ENCODE results near the gene TEX19.

TEX19 gene, protein sequence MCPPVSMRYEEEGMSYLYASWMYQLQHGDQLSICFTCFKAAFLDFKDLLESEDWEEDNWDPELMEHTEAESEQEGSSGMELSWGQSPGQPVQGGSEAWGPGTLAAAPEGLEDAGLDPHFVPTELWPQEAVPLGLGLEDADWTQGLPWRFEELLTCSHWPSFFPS

DNA sequence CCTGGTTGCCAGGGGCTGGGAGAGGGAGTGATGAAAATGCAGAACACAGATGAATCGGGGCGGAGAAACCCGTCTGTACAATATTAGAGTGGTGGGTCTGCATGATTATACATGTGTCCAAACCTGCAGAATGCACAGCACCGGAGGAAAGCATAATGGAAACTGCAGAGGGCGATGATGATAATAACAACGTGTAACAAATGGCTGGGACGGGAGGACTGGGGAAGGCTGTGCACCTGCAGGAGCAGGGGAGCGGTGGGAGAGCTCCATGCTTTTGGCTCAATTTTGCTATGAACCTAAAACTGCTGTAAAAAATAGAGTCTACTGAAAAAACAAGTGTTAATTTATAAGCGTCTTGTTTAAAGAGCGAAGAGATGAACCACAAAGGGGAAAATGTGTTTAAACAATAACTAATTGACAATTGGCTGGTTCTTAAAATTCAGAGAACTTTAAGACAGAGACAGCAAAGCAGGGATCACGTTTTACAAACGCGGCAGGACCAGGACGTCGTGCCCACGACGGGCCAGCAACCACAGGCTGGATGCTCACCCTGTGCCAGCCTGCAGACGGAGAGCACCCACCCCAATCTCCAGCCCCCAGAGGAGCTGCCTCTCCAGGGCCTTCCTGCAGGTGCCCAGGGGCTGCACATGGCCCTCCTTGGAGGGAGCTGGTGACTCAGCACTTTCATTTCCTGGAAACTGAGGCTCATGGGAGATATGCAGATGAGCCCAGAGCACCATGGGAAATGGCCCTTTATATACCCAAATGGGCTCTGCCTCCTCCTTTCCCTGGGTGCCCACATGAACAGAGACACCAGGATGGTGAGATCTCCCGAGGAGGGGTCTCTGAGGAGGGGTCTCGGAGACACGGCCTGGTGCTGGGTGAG, at the start of gene TEX19:
Gene TEX19 (plus strand): TSS at position 783 of the 886 bp plus-strand sequence. CDS start 2,904 bp downstream, outside the sequence.
- no peak for DNase-seq (ENCODE audit: low read depth in 3 of 3)

DNA sequence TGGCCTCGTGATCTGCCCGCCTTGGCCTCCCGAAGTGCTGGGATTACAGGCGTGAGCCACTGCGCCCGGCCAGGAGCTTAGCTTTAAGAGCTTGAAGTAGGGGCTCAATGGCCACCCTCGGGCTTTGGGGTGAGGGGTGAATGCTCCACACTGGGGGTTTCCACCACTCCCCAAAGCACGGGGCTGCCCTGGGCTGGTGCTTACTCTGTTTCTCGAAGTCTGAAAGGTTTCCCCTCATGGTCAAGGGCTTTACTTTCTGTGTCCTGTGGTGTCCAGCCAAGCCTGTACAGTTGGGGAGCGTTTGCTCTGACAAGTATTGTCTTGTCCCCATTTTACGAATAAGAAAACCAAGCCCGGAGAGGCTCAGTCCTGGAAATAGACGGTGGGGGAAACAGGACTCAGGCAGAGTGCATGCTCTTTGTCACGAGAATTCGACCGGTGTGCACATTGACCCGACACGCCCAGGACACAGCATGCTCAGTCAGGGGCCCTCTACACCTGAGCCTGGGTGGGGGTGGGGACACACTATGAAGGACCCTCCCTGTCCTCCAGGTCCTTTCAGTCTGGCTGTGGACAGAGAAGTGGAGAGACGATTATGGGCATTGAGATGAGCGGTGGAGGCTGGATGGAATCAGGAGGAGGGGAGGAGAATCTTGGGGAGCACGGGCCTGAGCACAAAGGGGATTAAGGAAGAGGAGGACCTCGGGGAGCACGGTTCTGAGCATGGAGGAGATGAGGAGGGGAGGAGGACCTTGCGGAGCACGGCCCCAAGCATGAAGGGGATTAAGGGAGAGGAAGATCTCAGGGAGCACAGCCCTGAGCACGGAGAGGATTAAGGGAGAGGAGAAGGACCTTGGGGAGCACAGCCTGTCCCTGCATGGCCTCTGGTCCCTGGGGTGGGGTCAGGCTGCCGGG, 49.1 kb upstream of the TEX19 start:
- DNase-seq (ENCODE audit: low read depth in 3 of 3) = no peak

DNA sequence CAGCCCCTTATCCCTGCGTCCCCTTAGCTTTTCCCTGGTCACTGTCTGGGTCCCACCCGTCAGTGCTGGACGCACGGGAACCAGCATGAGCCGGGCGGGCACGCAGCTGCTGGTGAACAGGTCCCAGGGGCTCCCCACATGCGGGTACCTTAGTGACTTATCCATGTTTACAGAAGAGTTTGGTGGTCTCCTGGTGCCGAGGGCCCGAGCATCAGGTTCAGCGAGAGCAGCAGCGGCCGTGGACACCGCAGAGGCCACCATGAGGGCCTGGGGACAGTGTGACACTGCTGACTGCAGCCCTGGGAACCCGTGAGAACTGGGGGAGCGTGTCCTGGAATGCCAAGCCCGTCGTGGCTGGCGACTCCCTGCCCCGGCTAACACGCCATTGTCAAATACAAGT, 48.2 kb upstream of the TEX19 start:
- DNase-seq (ENCODE audit: low read depth in 3 of 3) = no peak

DNA sequence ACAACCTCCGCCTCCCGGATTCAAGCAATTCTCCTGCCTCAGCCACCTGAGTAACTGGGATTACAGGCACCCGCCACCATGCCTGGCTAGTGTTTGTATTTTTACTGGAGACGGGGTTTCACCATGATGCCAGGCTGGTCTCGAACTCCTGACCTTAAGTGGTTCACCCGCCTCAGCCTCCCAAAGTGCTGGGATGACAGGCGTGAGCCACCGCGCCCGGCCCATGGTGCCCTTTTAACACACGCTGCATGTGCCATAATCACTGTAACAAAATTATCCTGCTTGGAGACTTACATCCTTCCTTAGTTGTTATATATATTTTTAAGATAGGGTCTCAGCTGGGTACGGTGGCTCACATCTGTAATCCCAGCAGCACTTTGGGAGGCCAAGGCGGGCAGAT, 47.1 kb upstream of the TEX19 start:
- DNase-seq (ENCODE audit: low read depth in 3 of 3) = no peak

DNA sequence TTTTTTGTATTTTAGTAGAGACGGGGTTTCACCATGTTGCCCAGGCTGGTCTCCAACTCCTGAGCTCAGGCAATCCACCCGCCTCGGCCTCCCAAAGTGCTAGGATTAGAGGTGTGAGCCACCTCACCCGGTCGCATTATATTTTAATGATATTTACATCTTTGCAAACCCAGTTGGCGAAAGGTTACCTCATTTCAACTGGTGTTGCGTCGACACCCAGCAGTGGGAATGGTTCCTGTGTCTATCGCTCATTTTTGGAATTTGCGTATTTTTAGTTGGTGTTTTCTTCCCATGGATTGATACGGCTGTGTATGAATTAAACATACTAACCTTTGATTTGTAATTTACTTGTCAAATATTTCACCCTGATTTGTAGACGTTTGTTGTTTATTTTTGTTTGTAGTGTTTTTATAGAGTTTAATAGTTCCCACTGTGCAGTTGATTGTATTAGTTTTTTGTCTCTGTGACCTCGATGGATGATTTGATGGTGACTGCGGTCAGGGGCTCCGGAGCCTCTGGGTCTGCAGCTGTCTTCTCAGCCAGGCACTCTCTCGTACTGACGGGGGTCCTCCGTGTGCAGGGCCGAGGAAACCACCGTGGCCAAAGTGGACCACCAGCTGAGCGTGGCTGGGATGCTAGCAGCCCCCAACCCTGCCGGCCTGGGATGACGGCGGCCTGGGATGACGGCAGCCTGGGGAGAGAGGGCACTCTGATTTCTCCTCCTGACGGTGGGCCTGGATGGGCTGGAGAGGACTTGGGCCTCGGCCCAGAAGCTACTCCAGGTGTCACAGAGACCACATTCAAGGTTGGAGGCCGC, 45.6 kb upstream of the TEX19 start:
- DNase-seq (ENCODE audit: low read depth in 3 of 3) = no peak

DNA sequence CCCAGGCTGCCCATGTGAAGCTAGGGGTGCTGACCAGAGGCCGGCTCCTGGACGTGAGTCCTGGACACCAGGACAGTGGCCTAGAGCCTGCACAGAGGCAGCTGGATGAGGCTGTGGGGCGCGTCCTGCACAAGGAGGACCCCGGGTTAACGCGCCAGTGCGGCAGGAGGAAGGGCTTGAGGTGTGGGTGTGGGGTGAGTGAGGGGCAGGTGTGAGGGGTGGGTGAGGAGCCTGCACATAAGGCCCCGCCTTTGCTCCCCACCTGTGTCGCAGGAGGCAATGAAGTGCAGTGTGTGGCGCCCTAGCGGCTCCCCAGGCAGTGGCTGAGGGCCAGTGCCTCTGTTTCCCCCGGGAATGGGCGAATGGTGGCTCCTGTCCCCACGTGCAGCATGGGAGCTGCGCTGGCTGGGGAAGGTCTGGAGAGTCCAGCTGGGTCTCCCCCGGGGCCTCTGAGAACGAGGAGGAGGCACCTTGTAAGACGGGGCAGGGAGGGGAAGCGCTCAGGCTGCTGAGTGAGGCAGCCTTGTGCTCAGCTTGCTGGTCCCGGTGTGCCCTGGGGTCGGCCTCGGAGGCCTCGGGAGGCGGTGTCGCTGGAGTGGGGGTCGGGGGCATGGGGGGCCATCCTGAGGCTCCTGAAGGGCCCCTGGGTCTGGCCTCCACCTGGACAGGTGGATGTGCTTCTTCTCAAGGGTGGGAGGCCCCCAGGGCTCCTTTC, 44.9 kb upstream of the TEX19 start:
- no peak for DNase-seq (ENCODE audit: low read depth in 3 of 3)

DNA sequence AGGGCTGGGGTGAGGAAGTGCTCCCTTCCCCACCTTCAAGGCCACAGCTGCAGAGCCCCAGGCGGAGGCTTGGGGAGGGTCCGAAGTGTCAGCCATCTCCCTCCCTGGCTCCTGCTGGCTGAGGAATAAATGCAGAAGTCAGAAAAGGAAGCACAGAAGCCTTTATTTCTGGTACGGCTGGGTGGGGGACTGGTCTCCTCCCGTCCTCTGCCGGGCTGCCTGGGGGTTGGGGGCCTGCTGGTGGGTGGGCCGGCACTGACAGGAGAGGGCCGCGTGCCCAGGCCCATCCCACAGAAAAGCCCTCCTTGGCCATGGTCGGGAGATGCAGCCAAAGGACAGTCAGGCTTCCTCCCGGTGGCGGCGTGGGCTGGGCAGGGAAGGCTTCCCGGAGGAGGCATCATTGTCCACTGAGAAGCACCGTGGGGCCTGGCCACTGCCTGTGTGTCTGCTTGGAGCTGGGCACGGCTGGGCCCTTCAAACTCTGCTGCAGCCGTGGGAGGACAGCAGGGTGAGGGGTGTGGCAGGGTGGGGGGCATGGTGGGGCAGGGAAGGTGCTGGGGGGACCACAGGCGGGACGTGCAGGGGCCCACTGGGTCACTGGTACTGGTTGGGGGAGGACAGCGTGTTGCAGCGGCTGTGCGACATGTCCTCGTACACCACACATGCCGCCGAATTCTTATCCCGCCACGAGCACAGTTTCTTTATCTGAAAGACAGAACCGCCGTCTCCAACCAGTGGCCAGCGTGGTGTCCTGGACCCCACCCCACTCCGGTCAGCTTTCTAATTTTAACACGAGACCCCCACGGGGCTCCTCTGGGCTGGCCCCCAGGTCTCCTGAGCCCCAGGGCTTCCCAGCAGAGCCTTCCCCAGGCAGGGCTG, 44.1 kb upstream of the TEX19 start:
- DNase-seq (ENCODE audit: low read depth in 3 of 3) = no peak

DNA sequence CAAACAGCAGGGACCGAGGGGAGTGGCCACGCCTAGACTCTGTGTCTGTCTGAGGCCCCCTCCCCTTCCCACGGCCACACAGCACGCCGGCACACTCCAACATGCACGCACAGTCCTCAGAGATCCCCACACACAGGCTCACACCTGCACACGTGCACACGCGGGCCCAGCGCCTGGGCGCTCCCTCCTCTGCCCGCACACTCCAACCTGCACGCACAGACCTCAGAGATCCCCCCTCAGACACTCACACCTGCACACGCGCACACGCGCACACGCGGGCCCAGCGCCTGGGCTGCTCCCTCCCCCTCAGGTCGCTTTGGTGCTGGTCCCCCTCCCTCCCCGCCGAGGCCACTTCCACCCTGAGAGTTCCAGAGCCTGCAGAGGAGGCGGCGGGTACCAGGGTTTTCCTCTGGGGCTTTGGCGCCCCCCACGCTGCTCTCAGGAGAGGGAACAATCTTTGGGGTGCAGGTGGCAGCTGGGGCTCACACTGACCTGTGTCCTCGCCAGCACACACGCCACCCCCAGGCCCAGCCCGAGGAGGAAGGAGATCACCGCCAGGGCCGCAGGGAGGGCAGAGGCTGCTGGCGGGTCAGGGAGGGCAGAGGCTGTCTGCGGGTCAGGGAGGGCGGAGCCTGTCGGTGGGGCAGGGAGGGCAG, 43.2 kb upstream of the TEX19 start:
- DNase-seq (ENCODE audit: low read depth in 3 of 3) = no peak

DNA sequence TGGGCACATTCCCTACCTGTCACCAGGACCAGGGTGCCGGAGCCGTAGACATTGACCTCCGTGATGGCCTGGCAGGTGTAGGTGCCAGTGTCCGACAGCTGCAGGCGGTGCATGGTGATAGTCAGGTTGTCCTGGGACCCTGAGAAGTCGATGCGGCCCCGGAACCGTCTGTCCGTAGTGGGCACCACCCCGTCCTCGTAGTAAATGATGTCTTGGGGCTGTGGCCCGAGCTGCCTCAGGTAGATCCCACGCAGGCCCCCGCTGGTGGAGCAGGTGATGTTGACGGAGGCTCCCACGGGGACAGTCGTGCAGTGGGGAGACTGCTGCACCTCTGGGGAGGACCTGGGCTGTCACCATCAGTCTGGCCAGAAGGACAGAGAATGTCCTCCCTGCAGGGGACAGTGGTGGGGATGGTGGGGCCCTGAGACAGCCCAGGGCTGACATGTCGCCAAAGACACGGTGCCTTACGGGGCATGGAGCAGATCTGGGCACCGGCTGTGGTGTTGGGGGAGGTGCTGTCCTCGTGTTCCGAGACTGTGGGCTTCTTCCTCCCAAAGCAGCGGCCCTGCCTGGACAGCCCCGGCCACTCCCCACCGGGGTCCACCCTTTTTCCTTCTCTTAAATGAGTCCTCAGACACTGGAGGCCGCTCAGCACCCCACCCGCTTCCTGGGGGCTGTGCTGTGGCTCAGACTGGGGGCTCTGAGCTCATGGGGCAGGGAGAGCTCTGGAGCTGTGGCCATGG, 42.2 kb upstream of the TEX19 start:
- DNase-seq (ENCODE audit: low read depth in 3 of 3) = no peak

DNA sequence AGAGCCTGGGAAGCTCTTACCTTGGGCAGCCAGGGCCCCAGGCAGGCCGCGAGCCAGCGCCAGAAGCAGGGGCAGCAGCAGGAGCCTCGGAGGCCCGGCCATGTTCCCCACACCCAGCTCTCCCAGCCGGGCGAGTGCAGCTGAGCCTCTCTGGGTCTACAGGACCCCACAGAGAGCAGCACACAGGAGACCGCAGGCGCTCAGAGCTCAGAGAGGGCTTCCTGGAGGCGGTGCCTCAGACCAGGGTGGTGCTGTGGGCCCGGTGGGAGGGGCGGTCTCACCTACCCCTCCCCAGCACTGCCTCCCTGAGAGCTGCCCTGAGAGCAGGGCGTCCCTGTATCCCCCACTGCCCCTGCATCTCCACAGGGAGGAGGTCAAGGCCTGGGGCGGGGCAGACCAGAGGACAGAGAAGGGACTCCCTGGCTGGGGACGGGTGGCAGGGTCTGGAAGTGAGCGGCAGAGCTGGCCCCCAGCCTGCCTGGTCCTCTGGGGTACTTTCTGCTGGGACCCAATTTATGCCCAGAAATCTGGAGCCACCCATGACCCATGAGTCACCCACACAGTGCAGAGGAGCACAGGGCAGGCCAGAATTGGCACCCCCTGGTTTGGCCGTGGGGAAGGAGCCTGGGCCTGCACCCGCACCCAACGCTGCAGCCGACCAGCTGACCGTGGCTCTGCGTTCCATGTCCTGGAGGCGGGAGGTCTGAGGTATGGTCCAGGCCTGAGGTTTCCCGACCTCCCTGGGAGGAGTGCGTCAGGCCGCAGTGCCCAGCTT, 41.5 kb upstream of the TEX19 start, which contains the start of gene CD7:
Gene CD7 (minus strand): TSS at position 215 of the 775 bp plus-strand sequence. CDS start 113 bp downstream, at position 102.
- DNase-seq (ENCODE audit: low read depth in 3 of 3) = peak in 1 of 3 experiments; percentile 54

DNA sequence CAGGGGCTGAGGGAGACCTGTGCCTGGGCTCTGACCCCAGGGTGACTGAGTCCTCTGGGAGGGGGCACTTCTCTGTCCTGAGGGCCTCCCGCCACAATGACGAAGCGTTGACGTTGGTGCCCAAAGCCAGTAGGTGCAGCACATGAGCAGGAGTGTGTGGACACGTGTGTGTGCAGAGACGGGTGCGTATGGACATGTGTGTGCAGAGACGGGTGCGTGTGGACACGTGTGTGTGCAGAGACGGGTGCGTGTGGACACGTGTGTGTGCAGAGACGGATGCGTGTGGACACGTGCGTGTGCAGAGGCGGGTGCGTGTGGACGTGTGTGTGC, 40.9 kb upstream of the TEX19 start:
- no peak for DNase-seq (ENCODE audit: low read depth in 3 of 3)

DNA sequence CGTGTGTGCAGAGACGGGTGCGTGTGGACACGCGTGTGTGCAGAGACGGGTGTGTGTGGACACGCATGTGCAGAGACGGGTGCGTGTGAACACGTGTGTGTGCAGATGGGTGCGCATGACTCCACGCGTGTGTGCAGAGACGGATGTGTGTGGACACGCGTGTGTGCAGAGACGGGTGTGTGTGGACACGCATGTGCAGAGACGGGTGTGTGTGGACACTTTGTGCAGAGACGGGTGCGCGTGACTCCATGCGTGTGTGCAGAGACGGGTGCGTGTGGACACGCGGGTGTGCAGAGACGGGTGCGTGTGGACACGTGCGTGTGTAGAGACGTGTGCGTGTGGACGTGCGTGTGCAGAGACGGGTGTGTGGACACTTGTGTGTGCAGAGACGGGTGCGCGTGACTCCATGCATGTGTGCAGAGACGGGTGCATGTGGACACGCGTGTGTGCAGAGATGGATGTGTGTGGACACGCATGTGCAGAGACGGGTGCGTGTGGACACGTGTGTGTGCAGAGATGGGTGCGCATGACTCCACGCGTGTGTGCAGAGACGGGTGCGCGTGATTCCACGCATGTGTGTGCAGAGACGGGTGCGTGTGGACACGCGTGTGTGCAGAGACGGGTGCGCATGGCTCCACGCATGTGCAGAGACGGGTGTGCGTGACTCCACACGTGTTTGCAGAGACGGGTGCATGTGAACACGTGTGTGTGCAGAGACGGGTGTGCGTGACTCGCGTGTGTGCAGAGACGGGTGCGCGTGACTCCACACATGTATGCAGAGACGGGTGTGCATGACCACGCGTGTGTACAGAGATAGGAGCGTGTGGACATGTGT, 40.1 kb upstream of the TEX19 start:
- DNase-seq (ENCODE audit: low read depth in 3 of 3) = no peak

DNA sequence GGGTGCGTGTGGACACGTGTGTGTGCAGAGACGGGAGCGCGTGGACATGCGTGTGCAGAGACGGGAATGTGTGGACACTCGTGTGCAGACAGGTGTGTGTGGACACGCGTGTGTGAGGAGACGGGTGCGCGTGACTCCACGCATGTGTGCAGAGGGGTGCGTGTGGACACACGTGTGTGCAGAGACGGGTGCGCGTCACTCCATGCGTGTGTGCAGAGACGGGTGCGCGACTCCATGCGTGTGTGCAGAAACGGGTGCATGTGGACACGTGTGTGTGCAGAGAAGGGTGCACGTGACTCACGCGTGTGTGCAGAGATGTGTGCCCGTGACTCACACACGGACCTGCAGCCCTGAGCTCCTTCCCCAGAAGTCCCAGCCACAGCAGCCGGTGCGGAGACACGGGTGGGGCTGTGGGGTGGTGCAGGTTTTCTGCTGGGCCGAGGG, 39.4 kb upstream of the TEX19 start:
- no peak for DNase-seq (ENCODE audit: low read depth in 3 of 3)

DNA sequence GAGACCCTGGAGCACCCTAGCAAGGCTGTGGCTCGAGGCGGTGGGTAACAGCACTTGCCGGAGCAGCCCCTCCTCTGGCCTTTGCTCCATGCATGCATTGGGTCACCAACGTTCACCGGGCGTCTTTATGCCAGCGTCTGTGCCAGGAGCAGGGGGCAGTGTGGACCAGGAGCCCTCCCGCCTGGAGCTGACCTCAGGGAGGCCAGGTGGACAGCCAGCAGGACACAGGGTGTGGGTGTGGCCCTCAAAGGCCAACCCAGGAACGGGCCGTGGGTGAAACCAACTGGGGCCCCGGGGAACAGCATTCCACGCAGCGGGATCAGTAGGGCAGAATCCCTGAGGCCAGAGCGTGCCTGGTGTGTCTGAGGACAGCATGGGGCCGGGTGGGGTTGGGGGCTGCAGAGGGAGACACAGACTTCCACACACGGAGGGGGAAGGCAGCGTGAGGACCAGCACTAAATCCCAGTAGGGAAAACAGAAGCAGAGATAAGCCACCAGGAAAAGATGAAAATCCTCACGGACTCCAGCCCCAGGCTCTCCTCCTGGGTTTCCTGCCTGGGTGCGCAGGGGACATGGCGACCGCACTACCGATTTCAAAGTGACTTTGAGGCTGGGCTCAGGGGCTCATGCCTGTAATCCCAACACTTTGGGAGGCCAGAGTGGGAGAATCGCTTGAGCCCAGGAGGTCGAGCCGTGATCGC, 38.8 kb upstream of the TEX19 start:
- DNase-seq (ENCODE audit: low read depth in 3 of 3) = no peak

DNA sequence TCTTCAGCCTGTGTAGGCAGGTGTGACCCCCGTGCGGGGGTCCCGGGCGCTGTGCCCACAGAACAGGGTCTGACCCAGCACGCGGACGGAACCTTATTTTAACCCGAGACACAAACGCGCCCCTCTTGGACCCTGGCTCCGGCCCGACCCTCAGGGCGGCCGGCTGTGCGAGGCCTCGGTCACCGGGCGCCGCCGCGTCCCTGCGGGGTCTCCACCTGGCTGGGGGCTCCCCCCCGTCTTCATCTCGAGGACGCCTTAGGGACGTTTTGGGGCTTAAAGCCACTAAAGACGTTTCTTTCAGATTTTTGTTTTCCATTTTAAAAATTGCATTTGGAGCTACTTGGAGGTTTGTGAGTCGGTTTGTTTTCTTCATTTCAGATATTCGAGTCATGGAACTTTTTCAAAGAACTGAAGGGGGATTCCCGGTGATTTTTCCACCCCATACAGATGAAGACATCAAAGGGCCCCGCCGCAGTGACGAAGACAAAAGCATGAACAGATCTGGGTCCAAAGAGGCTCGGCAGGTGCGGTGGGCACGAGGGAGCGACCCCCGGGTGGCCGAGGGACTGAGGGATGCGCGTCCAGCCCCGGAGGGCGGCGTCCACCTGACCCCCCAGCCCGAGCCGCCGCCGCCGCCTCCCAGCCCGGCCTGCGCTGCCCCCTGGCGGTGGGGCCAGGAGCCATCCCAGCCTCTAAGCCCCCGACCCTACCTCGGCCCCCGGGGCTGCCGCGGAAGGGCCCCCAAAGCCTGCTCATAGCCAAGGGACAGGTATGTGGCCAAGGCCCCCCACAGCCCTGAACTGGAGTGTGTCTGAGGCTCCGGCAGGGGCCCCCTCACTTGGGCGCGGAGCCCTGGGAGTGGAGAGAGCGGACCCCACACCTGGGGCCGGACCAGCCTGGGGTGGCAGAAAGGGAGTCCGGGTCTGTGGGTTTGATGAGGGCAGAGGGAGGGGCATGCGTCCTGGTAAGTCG, 37.8 kb upstream of the TEX19 start:
- peak; percentile 64 to 78 (median 76) for DNase-seq (ENCODE audit: low read depth in 3 of 3)

Data from stimulated activated CD4-positive, alpha-beta T cell treated with anti-CD3 and anti-CD28 coated beads, TNF-alpha, amount 100 ng/mL, for 4 hours (primary cell).